Spleen (tissue), 7 donors: Measurements from ENCODE around the gene ABHD2.

Experiments used
- CTCF ChIP-seq, 11 experiments: fragments of 200-600 bp in 7 of 11; fragments of 450-650 bp in 4 of 11; sonication (generic) in 4 of 11; IDR thresholded peaks in 8 of 11; conservative IDR thresholded peaks in 3 of 11; 1 replicate in 7 of 11; 2 replicates in 4 of 11; pipeline versions ENCODE4 v1.4.0 to v1.8.0; 2016 to 2021; ENCODE audit warnings: antibody characterized with exemption in 11 of 11, inconsistent platforms in 4 of 11, mild to moderate bottlenecking in 1 of 11
- POLR2A ChIP-seq, 3 donors: fragments of 450-650 bp; IDR thresholded peaks; one replicate each; pipeline ENCODE4 v1.5.1; 2017; ENCODE audit warnings: antibody characterized with exemption in 3 of 3, mild to moderate bottlenecking in 1 of 3
- POLR2AphosphoS5 ChIP-seq, 3 donors: sonication (generic); formaldehyde crosslinking; IDR thresholded peaks; one replicate each; pipeline ENCODE4 v1.5.1; 2017; ENCODE audit warnings: antibody characterized with exemption in 3 of 3
- donor health status: DM: no; HTN: no; CAD: no; lungs with moderate emphysema.
- donor health status: DM: no; HTN: no; CAD: no.
- donor health status: DM: no; HTN: no; CAD: no.

- TF ChIP-seq CTCF (IDR thresholded peaks at IDR 0.05 in 8 of 11, conservative IDR thresholded peaks at IDR 0.05 in 3 of 11) (no peak), POLR2A (IDR thresholded peaks at IDR 0.05) (no peak), POLR2AphosphoS5 (IDR thresholded peaks at IDR 0.05) (no peak)
These were observed 16.8 kb upstream of the ABHD2 start for GRCh38 chr15:89071471-89071870.
